Measurements from ENCODE around the gene GPC5.

- no peak for TF ChIP-seq CTCF (IDR thresholded peaks at IDR 0.05)
- TF ChIP-seq EZH2 (IDR thresholded peaks at IDR 0.05), result no peak
- no peak for TF ChIP-seq EZH2phosphoT487 (IDR thresholded peaks at IDR 0.05)
These were observed 745.3 kb downstream of the GPC5 start for GRCh38 chr13:92143766-92144165.
